HG03045 (cell line): ENCODE measurements around the gene PTPRT.

Source experiments
- ATAC-seq: cut with Tn5 transposase; IDR thresholded peaks from one replicate; pipeline ENCODE4 v1.9.1; 2021; ENCODE audit warnings: mild to moderate bottlenecking, moderate library complexity; ENCODE audit not compliant: unreplicated experiment

Gene PTPRT

DNA sequence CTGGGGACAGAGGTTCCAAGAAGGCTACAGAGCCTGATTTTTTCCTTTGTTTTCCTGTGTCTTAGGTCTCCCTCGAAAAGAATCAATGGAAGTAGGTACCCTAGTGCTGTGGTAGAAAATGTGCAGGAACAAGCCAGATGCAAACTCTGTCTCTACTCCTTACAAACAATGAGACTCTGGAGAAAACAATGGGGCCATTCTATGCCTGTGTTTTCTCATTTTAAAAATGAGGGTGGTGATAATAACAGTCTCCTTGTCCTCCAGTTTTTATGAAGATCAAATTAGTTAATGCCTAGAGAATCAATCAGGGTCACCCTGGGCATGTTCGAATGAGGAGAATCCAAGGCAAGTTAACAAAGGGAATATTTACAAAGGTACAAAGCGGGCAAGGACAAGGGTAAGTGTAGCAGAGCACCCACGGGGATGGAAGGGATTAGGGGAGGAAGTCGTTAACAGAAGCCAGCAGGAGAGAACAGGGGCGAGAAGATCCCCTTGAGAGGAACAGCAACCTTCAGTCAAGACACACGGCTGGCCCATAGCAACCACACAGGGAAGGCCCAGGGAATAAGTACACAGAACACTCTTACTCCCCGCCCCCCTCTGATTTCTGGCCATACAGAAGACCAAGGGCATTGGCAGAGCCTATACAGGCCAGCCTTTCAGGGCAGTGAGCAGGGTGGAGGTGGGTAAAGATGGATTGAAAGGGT, 342.8 kb downstream of the PTPRT start:
- no peak for ATAC-seq

GRCh38 chr20:42844751-42845150, 345.0 kb downstream of the PTPRT start:
- ATAC-seq: no peak

GRCh38 chr20:42837456-42837855, 352.2 kb downstream of the PTPRT start:
- ATAC-seq: no peak

- no peak for ATAC-seq
Measured at GRCh38 chr20:42836339-42836738, 353.4 kb downstream of the PTPRT start.

DNA sequence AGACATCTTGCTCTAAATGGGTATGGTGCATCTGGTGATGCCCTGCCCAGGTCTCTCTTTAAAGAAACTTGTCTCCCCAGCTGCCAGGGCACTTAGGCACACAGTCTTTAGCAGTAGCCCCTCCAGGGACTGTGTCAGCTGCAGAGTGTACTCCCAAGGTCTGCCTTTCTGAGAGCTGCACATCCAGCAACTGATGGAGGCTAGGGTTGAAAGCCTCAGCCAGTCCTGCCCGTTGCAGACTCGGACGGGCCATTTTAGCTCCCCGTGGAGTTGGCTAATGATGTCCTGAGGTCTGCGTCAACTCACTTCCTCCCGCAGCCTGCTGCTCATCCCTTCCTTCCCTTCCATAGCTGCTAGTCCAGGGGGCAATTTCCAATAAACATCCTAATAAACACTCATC, 381.8 kb downstream of the PTPRT start:
- ATAC-seq: no peak

GRCh38 chr20:42795111-42795695, 394.5 kb downstream of the PTPRT start:
- no peak for ATAC-seq

- no peak for ATAC-seq
Measured at GRCh38 chr20:42792052-42792451, 397.7 kb downstream of the PTPRT start.

DNA sequence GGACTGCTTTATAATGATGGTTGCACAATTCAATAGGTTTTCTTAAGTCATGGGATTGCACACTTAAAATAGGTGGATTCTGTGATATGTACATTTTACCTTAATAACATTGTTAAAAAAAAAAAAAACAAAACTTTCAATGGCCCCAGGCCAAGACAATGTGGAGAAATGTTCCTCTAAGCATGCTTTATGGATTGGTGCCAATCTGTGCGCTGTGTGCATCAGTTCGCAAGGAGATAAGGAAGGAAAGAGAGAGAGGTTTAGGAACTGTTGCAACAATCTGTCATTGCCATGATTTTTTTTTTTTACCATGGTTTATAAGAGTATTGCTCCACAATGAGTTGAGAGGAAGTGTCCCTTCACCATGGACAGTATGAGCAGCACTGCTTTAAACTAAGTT, 399.6 kb downstream of the PTPRT start:
- ATAC-seq: no peak

GRCh38 chr20:42788707-42789106, 401.0 kb downstream of the PTPRT start:
- ATAC-seq: no peak

GRCh38 chr20:42785041-42785440, 404.7 kb downstream of the PTPRT start:
- no peak for ATAC-seq

GRCh38 chr20:42779216-42779615, 410.5 kb downstream of the PTPRT start:
- no peak for ATAC-seq

GRCh38 chr20:42775866-42776265, 413.8 kb downstream of the PTPRT start:
- no peak for ATAC-seq

DNA sequence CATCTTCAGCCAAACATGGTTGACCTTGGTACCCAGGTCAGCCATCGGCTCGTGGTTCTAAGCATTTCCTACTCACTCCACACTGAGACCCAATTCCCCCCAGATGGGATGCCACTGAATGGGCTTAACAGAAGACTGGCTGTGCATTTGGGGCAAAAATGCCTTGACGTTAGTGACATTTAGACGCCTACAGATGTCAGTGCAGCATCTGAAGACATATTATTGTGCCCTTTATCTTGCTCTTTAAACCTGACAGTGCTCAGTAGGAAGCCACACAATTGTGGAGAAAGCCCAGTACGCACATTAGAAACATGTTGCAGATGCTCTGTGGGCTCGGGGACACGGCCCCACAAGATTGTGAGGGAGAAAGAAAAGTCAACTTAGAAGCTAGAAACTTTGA, 414.7 kb downstream of the PTPRT start:
- ATAC-seq: no peak

- ATAC-seq: no peak
Measured at GRCh38 chr20:42763015-42763414, 426.7 kb downstream of the PTPRT start.

DNA sequence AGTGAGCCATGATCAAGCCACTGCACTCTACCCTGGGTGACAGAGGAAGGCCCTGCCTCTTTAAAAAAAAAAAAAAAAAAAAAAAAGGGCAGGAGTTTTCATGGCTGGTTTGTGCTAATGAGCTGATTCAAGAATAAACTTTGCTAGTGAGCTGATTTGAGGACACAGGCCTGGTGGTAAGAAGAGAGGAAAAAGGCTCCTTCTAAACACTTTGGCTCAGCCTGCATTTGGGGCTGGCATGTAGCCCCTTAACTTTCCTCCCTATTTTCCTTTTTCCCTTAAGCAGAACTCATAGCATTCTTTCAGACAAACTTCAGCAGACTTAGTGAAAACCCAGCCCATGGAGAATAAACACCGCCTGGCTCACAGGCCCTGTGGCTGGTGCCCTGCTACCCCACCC, 432.7 kb downstream of the PTPRT start:
- no peak for ATAC-seq

GRCh38 chr20:42754706-42755105, 435.0 kb downstream of the PTPRT start:
- ATAC-seq: no peak

- ATAC-seq: no peak
Measured at GRCh38 chr20:42752620-42753019, 437.1 kb downstream of the PTPRT start.

DNA sequence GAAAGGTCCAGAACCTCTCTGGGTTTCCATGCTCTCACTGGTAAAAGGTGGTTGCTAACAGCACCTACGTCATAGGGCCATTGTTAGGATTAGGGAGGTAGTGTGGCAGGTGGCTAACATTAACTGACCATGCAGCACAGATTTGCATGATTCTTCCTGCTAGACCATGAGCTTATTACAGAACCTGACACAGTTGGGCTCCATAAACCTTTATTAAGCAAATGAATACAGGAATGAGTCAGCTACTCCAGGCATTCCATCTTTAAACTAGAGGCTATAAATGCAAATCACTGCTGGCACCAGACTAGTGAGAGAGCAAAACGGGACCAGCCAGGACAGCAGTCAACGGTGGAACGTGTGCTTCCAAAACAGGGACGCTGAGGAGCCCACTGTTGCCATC, 440.1 kb downstream of the PTPRT start:
- ATAC-seq: no peak

GRCh38 chr20:42747765-42748411, 441.8 kb downstream of the PTPRT start:
- no peak for ATAC-seq

DNA sequence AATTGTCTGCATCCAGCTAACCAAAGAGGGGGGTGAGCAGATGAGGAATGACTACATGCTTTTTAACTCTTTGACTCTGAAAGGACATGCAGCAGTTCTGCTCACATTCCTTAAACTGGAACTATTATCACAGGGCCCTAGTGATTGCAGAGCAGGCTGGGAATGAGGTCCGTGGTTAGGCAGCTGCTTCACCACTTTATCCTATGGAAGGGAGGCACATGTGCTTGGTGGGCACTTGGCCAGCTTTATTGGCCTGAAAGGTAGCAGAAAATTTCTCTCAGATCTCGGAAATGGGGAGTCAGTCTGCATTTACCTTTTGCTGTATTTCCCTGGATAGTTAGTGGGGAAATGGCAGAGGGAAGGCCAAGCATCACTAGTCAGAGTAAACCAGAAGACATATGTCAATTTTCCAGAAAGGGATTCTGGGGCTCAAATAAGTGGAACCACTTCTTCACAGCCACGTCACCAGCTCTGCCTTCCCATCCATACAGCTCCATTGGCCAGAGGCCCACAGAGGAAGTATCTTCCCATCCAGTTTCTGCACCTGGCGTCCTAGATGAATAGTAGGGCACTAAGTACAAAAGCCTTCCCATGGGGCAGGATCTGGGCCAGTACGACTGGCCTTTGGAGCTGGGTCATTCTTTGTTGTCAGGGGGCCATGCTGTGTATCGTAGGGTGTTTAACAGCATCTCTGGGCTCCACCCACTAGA, 444.8 kb downstream of the PTPRT start:
- ATAC-seq: no peak

- ATAC-seq: no peak
Measured at GRCh38 chr20:42742926-42743325, 446.8 kb downstream of the PTPRT start.

- ATAC-seq: no peak
Measured at GRCh38 chr20:42741906-42742305, 447.8 kb downstream of the PTPRT start.
